Measurements from ENCODE around the gene TOR1AIP1.

Gene TOR1AIP1

DNA sequence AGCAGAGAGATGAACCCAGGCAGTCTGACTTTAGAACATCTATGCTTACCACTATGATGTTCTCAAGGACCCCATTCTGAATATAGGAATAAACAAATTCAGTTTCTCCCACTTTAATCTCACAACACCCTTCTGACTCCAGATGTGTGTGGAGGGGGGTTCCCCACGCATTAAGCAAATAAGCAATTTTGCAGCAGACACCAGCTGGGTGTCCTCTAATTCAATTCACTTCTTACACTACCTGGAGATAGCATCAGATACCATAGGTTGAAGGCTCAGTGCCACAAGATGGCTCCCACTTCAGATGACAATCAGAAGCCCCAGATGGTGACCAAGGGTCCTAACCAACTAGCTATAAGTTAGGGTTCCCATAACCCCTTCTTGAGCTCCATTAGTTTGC, 42.2 kb downstream of the TOR1AIP1 start:
- Histone ChIP-seq H3K9me3 (ENCODE audit: control insufficient read depth in 2 of 2, low read length in 2 of 2) (no peaks in the 10 kb centered on the region), H3K36me3 (ENCODE audit: control insufficient read depth in 2 of 2, insufficient read depth in 2 of 2, low read length in 2 of 2) (peaks cover 0 to under 1% of the 10 kb centered on the region in 2 donors), H3K4me3 (ENCODE audit: low read length in 2 of 2) (no peak overlapping the region), H3K27ac (ENCODE audit: low read length) (no peak overlapping the region), H3K9ac (ENCODE audit: low read length in 2 of 2) (no peak overlapping the region), H3K27me3 (ENCODE audit: control insufficient read depth in 1 of 2, insufficient read depth in 2 of 2, low read length in 2 of 2) (no peaks in the 10 kb centered on the region), H3K4me1 (ENCODE audit: control insufficient read depth, insufficient read depth, low read length) (no peaks in the 10 kb centered on the region)

DNA sequence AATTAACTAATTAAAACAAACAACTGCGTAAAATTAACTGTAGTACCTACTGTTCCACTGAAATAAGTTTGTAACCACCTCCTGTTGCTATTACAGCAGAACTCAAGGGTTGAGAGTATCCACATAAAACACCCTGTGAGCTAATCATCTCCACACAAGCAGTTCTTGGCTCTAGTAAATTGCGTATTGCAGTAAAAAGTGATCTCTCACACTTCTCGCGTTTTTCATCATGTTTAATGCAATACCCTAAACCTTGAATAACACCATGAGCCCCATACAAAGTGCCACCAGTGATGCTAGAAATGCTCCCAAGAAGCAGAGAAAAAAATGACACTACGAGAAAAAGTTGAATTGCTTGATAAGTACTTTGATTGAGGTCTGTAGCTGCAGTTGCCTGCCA, 43.2 kb downstream of the TOR1AIP1 start:
- H3K27me3 ChIP-seq (ENCODE audit: control insufficient read depth in 1 of 2, insufficient read depth in 2 of 2, low read length in 2 of 2) = no peaks in the 10 kb centered on the region
- H3K27ac ChIP-seq (ENCODE audit: low read length) = no peak overlapping the region
- no peak overlapping the region for H3K9ac ChIP-seq (ENCODE audit: low read length in 2 of 2)
- no peak overlapping the region for H3K4me3 ChIP-seq (ENCODE audit: low read length in 2 of 2)
- H3K4me1 ChIP-seq (ENCODE audit: control insufficient read depth, insufficient read depth, low read length) = no peaks in the 10 kb centered on the region
- H3K9me3 ChIP-seq (ENCODE audit: control insufficient read depth in 2 of 2, low read length in 2 of 2) = no peaks in the 10 kb centered on the region
- H3K36me3 ChIP-seq (ENCODE audit: control insufficient read depth in 2 of 2, insufficient read depth in 2 of 2, low read length in 2 of 2) = no peaks in the 10 kb centered on the region

DNA sequence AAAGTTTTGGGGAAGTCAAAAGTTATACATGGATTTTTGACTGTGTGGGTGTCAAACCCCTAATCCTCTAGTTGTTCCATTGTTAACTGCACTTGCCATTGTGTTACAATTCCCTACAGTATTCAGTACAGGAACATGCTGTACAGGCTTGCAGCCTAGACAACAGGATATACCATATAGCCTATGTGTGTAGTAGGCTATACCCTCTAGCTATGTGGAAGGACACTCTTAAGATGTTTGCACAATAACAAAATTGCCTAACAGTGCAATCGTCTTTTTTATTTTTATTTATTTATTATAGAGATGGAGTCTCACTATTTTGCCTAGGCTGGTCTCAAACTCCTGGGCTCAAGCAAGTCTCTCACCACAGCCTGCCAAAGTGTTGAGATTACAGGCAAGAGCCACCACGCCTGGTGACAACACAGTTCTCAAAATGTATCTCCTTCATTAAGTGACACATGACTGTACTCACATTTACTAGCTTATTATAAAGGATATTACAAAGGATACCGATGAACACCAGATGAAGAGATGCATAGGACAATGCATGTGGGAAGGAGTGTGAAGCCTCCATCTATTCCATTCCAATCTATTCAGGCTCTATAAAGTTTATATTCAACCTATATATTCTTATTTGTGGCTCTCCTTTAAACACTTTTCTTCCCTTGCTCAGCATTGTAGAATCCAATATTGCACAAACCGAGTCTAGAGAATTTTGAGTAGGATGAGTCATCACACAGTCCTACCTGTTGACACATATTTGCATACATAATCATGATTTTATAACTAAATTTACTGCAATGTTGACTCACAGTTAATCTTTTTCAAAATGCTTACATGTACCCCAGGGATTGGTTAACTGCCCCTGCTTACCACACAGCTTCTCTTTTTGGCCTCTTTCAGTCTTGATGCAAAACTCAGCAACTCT, 44.1 kb downstream of the TOR1AIP1 start:
- no peaks in the 10 kb centered on the region for H3K36me3 ChIP-seq (ENCODE audit: control insufficient read depth in 2 of 2, insufficient read depth in 2 of 2, low read length in 2 of 2)
- H3K4me3 ChIP-seq (ENCODE audit: low read length in 2 of 2) = no peak overlapping the region
- H3K4me1 ChIP-seq (ENCODE audit: control insufficient read depth, insufficient read depth, low read length) = no peaks in the 10 kb centered on the region
- no peak overlapping the region for H3K9ac ChIP-seq (ENCODE audit: low read length in 2 of 2)
- H3K27me3 ChIP-seq (ENCODE audit: control insufficient read depth in 1 of 2, insufficient read depth in 2 of 2, low read length in 2 of 2) = no peaks in the 10 kb centered on the region
- no peaks in the 10 kb centered on the region for H3K9me3 ChIP-seq (ENCODE audit: control insufficient read depth in 2 of 2, low read length in 2 of 2)
- H3K27ac ChIP-seq (ENCODE audit: low read length) = no peak overlapping the region

DNA sequence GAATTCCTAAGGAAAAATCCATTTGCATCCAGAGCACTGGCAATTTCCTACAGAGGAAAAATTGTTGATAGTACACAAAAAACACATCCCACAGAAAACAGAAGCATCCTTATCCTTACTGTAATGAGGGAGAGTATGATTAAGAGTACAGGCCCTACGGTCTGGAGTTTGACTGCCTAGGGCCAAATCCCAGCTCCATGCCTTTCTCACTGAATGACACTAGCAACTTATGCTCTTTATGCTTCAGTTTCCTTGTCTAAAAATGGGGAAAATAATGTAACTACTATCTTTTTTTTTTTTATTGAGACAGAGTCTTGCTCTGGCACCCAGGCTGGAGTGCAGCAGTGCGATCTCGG, 44.7 kb downstream of the TOR1AIP1 start:
- H3K27ac ChIP-seq (ENCODE audit: low read length) = no peak overlapping the region

DNA sequence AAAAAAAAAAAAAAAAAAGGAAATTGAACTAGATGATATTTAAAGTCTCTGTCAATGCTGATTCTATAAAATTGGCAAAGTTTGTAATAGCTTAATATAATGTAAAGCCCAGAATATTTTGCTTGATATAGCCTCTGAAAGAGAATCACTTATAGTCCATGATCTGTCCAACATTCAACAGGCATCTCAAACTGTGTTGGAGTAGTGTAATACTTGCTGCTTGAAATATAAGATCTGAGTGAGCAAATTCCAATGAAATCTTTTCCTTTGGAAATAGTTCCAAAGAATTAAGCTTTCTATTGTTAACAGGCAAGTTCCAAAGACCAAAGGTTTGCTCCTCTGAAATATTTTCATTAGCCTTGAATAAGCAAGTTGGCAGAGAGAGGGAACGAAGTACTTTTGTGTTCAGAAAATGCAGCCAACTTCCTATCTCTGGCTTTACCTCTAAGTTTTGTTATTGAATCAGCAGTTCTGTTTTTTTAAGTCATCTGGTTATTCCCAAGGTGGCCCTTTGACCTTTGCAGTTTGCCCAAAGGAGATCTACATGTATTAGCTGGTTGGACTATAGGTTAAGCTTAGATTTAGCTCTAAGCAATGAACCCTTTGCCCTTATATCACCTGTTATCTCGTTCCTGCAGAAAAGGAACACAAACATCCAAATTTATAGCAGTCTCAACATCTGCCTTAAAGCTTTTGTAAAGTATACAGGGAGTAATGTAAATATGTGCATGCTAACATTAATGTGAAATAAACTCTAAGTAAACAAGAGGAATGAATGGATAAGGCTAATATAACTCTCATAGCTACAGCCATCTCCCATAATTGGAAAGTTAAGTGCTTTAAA, 48.1 kb downstream of the TOR1AIP1 start:
- H3K4me3 ChIP-seq (ENCODE audit: low read length in 2 of 2) = no peak overlapping the region
- H3K36me3 ChIP-seq (ENCODE audit: control insufficient read depth in 2 of 2, insufficient read depth in 2 of 2, low read length in 2 of 2) = no peaks in the 10 kb centered on the region
- no peaks in the 10 kb centered on the region for H3K9me3 ChIP-seq (ENCODE audit: control insufficient read depth in 2 of 2, low read length in 2 of 2)
- no peaks in the 10 kb centered on the region for H3K27me3 ChIP-seq (ENCODE audit: control insufficient read depth in 1 of 2, insufficient read depth in 2 of 2, low read length in 2 of 2)
- H3K4me1 ChIP-seq (ENCODE audit: control insufficient read depth, insufficient read depth, low read length) = no peaks in the 10 kb centered on the region
- H3K9ac ChIP-seq (ENCODE audit: low read length in 2 of 2) = no peak overlapping the region
- no peak overlapping the region for H3K27ac ChIP-seq (ENCODE audit: low read length)

More for the DNA sequence above, 44.7 kb downstream of the TOR1AIP1 start:
- no peak overlapping the region for H3K9ac ChIP-seq (ENCODE audit: low read length in 2 of 2)
- H3K4me3 ChIP-seq (ENCODE audit: low read length in 2 of 2) = no peak overlapping the region
- H3K4me1 ChIP-seq (ENCODE audit: control insufficient read depth, insufficient read depth, low read length) = no peaks in the 10 kb centered on the region
- H3K27me3 ChIP-seq (ENCODE audit: control insufficient read depth in 1 of 2, insufficient read depth in 2 of 2, low read length in 2 of 2) = no peaks in the 10 kb centered on the region
- H3K9me3 ChIP-seq (ENCODE audit: control insufficient read depth in 2 of 2, low read length in 2 of 2) = no peaks in the 10 kb centered on the region
- H3K36me3 ChIP-seq (ENCODE audit: control insufficient read depth in 2 of 2, insufficient read depth in 2 of 2, low read length in 2 of 2) = no peaks in the 10 kb centered on the region

DNA sequence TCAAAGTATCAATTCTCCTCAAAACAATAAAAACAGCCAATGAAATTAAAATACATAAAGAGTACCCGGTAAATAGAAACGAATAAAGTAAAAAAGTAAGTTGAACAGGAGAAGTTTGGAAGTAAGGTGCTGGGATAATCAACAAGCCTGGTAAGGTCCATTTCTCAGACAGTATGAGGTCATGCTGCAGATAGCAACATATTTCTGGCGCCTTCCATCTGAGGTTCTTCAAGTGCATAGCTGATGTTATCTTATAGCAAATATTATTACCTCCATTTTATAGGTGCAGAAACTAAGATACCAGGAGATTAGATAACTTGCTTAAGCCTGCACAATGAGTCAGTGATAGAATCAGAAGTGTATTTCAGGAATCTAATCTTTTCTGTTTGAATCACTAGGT, 48.8 kb downstream of the TOR1AIP1 start:
- Histone ChIP-seq H3K4me3 (ENCODE audit: low read length in 2 of 2) (no peak overlapping the region), H3K9me3 (ENCODE audit: control insufficient read depth in 2 of 2, low read length in 2 of 2) (no peaks in the 10 kb centered on the region), H3K9ac (ENCODE audit: low read length in 2 of 2) (no peak overlapping the region), H3K27ac (ENCODE audit: low read length) (no peak overlapping the region), H3K27me3 (ENCODE audit: control insufficient read depth in 1 of 2, insufficient read depth in 2 of 2, low read length in 2 of 2) (no peaks in the 10 kb centered on the region), H3K4me1 (ENCODE audit: control insufficient read depth, insufficient read depth, low read length) (no peaks in the 10 kb centered on the region), H3K36me3 (ENCODE audit: control insufficient read depth in 2 of 2, insufficient read depth in 2 of 2, low read length in 2 of 2) (no peaks in the 10 kb centered on the region)

DNA sequence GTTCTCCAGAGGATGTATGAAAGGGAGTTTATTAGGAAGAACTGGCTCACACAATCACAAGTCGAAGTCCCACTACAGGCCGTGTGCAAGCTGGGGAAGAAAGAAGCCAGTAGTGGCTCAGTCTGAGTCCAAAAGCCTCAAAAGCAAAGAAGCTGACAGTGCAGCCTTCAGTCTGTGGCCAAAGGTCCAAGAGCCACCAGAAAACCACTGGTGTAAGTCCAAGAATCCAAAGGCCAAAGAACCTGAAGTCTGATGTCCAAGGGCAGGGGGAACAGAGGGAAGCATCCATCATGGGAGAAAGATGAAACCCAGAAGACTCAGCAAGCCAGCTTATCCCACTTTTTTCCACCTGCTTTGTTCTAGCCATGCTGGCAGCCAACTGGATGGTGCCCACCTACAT, 51.1 kb downstream of the TOR1AIP1 start:
- no peak overlapping the region for H3K27ac ChIP-seq (ENCODE audit: low read length)
- H3K36me3 ChIP-seq (ENCODE audit: control insufficient read depth in 2 of 2, insufficient read depth in 2 of 2, low read length in 2 of 2) = no peaks in the 10 kb centered on the region
- no peaks in the 10 kb centered on the region for H3K9me3 ChIP-seq (ENCODE audit: control insufficient read depth in 2 of 2, low read length in 2 of 2)
- no peaks in the 10 kb centered on the region for H3K27me3 ChIP-seq (ENCODE audit: control insufficient read depth in 1 of 2, insufficient read depth in 2 of 2, low read length in 2 of 2)
- no peak overlapping the region for H3K9ac ChIP-seq (ENCODE audit: low read length in 2 of 2)
- no peak overlapping the region for H3K4me3 ChIP-seq (ENCODE audit: low read length in 2 of 2)
- no peaks in the 10 kb centered on the region for H3K4me1 ChIP-seq (ENCODE audit: control insufficient read depth, insufficient read depth, low read length)

DNA sequence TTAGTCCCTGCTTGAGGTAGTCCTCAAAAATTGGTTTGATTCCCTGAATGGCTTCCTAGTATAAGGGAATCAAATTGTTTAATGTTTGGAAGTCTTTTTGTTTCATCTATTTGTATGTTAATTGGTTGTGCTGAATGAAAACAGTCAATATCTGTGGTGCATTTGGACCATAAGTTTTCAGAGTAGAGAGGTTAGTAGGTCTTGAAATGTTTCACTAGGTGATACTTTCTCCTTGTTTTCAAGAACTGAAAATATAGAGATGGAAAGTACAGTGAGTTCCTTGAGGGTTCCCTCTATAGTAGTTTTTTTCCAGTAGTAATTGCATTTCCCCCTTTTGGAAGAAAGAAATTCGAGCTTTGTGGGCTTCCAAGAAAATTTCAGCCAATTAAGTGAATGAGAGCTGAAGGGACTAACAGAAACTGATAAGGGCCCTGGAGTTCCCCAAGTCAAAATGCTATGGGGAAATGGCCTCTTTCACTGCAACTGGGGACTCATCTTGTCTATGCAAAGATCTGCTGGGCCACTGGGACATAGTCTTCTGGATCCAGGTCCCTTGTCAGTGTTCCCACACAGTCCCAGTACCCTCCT, 53.9 kb downstream of the TOR1AIP1 start:
- Histone ChIP-seq H3K4me1 (ENCODE audit: control insufficient read depth, insufficient read depth, low read length) (no peaks in the 10 kb centered on the region), H3K36me3 (ENCODE audit: control insufficient read depth in 2 of 2, insufficient read depth in 2 of 2, low read length in 2 of 2) (no peaks in the 10 kb centered on the region), H3K27ac (ENCODE audit: low read length) (no peak overlapping the region), H3K9me3 (ENCODE audit: control insufficient read depth in 2 of 2, low read length in 2 of 2) (no peaks in the 10 kb centered on the region), H3K9ac (ENCODE audit: low read length in 2 of 2) (no peak overlapping the region), H3K27me3 (ENCODE audit: control insufficient read depth in 1 of 2, insufficient read depth in 2 of 2, low read length in 2 of 2) (no peaks in the 10 kb centered on the region), H3K4me3 (ENCODE audit: low read length in 2 of 2) (no peak overlapping the region)

DNA sequence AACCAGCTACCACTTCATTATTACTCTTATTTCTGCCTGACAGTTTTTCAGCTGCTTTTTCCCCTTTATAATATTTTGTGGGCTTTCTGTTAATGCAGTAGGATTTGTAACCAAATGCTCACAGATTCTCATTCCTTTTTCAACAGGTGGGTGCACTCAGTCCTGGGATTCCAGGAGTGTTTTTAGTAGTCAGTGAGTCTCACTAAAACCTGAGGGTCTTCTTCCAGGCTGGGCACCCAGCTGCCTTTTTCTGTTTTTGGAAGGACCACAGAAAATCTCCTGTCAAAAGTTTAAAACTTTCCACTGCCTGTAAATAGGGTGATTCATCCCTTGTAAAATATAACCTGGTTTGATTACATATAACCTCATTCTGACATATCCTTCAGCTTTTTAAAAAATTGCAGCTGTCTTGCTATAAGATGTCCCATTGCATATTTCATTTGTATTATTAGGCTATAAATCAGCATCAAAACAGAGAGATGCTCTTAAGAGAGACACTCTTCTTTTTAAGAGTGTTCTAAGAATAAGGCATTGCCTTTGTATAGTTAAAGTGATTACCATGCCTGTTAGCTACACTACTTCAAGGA, 55.7 kb downstream of the TOR1AIP1 start:
- no peaks in the 10 kb centered on the region for H3K27me3 ChIP-seq (ENCODE audit: control insufficient read depth in 1 of 2, insufficient read depth in 2 of 2, low read length in 2 of 2)
- H3K9me3 ChIP-seq (ENCODE audit: control insufficient read depth in 2 of 2, low read length in 2 of 2) = no peaks in the 10 kb centered on the region
- H3K4me3 ChIP-seq (ENCODE audit: low read length in 2 of 2) = no peak overlapping the region
- no peaks in the 10 kb centered on the region for H3K4me1 ChIP-seq (ENCODE audit: control insufficient read depth, insufficient read depth, low read length)
- H3K27ac ChIP-seq (ENCODE audit: low read length) = no peak overlapping the region
- H3K9ac ChIP-seq (ENCODE audit: low read length in 2 of 2) = no peak overlapping the region
- H3K36me3 ChIP-seq (ENCODE audit: control insufficient read depth in 2 of 2, insufficient read depth in 2 of 2, low read length in 2 of 2) = no peaks in the 10 kb centered on the region

DNA sequence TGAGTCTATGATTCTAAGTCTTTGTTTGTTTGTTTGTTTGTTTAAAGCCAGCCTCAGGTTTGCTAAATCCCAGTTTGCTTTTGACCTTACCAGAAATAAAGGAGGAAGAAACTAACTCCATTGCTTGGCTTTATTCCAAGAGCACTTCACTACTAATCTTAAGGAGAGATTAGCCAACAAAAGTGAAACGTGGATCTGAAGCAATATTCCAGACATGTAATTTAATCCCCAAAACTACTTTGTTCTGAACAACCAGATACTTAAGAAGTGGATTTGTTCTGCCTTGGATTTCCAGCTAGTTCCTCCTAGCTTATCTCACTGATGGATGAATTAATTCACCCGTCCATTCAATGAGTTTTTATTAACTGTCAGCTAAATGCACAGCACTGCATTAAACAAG, 56.7 kb downstream of the TOR1AIP1 start:
- H3K27me3 ChIP-seq (ENCODE audit: control insufficient read depth in 1 of 2, insufficient read depth in 2 of 2, low read length in 2 of 2) = no peaks in the 10 kb centered on the region
- H3K9me3 ChIP-seq (ENCODE audit: control insufficient read depth in 2 of 2, low read length in 2 of 2) = no peaks in the 10 kb centered on the region
- H3K27ac ChIP-seq (ENCODE audit: low read length) = no peak overlapping the region
- H3K36me3 ChIP-seq (ENCODE audit: control insufficient read depth in 2 of 2, insufficient read depth in 2 of 2, low read length in 2 of 2) = no peaks in the 10 kb centered on the region
- no peaks in the 10 kb centered on the region for H3K4me1 ChIP-seq (ENCODE audit: control insufficient read depth, insufficient read depth, low read length)
- no peak overlapping the region for H3K4me3 ChIP-seq (ENCODE audit: low read length in 2 of 2)
- no peak overlapping the region for H3K9ac ChIP-seq (ENCODE audit: low read length in 2 of 2)

Data from stomach smooth muscle (tissue), 2 donors.